HepG2 (cell line): ENCODE results near the gene KAT7. TPM values are rescaled to one million over a fixed set of nuclear protein-coding genes. Genes with fewer than 3 reads are reported as not detected.

Experiments
- ATAD3A ChIP-seq: sonication (generic); formaldehyde crosslinking; IDR thresholded peaks from 2 replicates; pipeline ENCODE4 v1.4.0; 2020; ENCODE audit warnings: missing genetic modification reagents
- GTF3A ChIP-seq: sonication (generic); formaldehyde crosslinking; conservative IDR thresholded peaks from 2 replicates; pipeline ENCODE4 v1.4.0; 2020; ENCODE audit warnings: mild to moderate bottlenecking, missing genetic modification reagents
- HNF4A ChIP-seq: sonication (generic); formaldehyde crosslinking; IDR thresholded peaks from 2 replicates; pipeline ENCODE4 v1.4.0; 2020; ENCODE audit warnings: missing genetic modification reagents
- MED8 ChIP-seq: sonication (generic); formaldehyde crosslinking; IDR thresholded peaks from 2 replicates; pipeline ENCODE4 v1.8.1; 2023; ENCODE audit warnings: mild to moderate bottlenecking, missing genetic modification reagents; ENCODE audit not compliant: insufficient replicate concordance
- MTF1 ChIP-seq: sonication (generic); formaldehyde crosslinking; IDR thresholded peaks from 2 replicates; pipeline ENCODE4 v1.5.0; 2020; ENCODE audit warnings: missing genetic modification reagents
- NKX3-1 ChIP-seq: sonication (generic); formaldehyde crosslinking; IDR thresholded peaks from 2 replicates; pipeline ENCODE4 v1.5.0; 2020; ENCODE audit warnings: missing genetic modification reagents
- NRL ChIP-seq: sonication (generic); formaldehyde crosslinking; IDR thresholded peaks from 2 replicates; pipeline ENCODE4 v1.5.0; 2020; ENCODE audit warnings: missing genetic modification reagents, mild to moderate bottlenecking, moderate library complexity, borderline replicate concordance
- PAWR ChIP-seq: sonication (generic); formaldehyde crosslinking; IDR thresholded peaks from 2 replicates; pipeline ENCODE4 v1.4.0; 2020; ENCODE audit warnings: missing genetic modification reagents, mild to moderate bottlenecking, borderline replicate concordance
- TCF12 ChIP-seq, 2 experiments: fragments of 450-650 bp in 1 of 2; sonication (generic) in 1 of 2; formaldehyde crosslinking in 1 of 2; IDR thresholded peaks; 2 replicates each; pipeline versions ENCODE4 v1.6.1 to v1.8.0; 2017 to 2022; ENCODE audit warnings: antibody characterized with exemption in 1 of 2, mild to moderate bottlenecking in 1 of 2, missing genetic modification reagents in 1 of 2, moderate library complexity in 1 of 2
- TMF1 ChIP-seq: sonication (generic); formaldehyde crosslinking; IDR thresholded peaks from 2 replicates; pipeline ENCODE4 v1.8.1; 2022; ENCODE audit warnings: low read depth, missing genetic modification reagents
- ZFX ChIP-seq: sonication (generic); formaldehyde crosslinking; IDR thresholded peaks from 2 replicates; pipeline ENCODE4 v1.4.0; 2020; ENCODE audit warnings: mild to moderate bottlenecking, low read depth, missing genetic modification reagents, moderate library complexity
- ZNF101 ChIP-seq: sonication (generic); formaldehyde crosslinking; IDR thresholded peaks from 2 replicates; pipeline ENCODE4 v1.4.0; 2020; ENCODE audit warnings: mild to moderate bottlenecking, low read depth, missing genetic modification reagents, borderline replicate concordance
- ZNF75D ChIP-seq: sonication (generic); formaldehyde crosslinking; IDR thresholded peaks from 2 replicates; pipeline ENCODE4 v1.8.1; 2023; ENCODE audit warnings: missing genetic modification reagents, mild to moderate bottlenecking, borderline replicate concordance
- polyA plus RNA-seq, 8 experiments: library from polyadenylated mRNA; depleted of rRNA in 3 of 8; stranded (reverse) in 7 of 8; unstranded in 1 of 8; fragments of >200 nt; fragmentation: Illumina TruSeq in 4 of 8; extraction: Trizol in 4 of 8; gene quantifications; 2 replicates each; pipeline versions ENCODE4 v1.2.1 to v1.2.3, GENCODE V29; 2011 to 2016; ENCODE audit warnings: low read depth in 4 of 8, missing spikeins in 1 of 8, mixed read lengths in 1 of 8; ENCODE audit not compliant: insufficient read depth in 1 of 8
- total RNA-seq, 5 experiments: library from RNA; depleted of rRNA; stranded (reverse); fragments of >200 nt; fragmentation: Illumina TruSeq; extraction: Trizol; gene quantifications; 2 replicates each; pipeline ENCODE4 v1.2.3, GENCODE V29; 2016; ENCODE audit warnings: low read depth in 1 of 5
- TF ChIP-seq, protein P1 (sequence below): sonication (generic); formaldehyde crosslinking; conservative IDR thresholded peaks from 2 replicates; pipeline ENCODE4 v1.4.0; 2020; ENCODE audit warnings: missing genetic modification reagents
- TF ChIP-seq, protein P2 (sequence below): sonication (generic); formaldehyde crosslinking; IDR thresholded peaks from 2 replicates; pipeline ENCODE4 v1.4.0; 2020; ENCODE audit warnings: missing genetic modification reagents, borderline replicate concordance
- TF ChIP-seq, protein P3 (sequence below): sonication (generic); formaldehyde crosslinking; IDR thresholded peaks from 2 replicates; pipeline ENCODE4 v1.8.1; 2023; ENCODE audit warnings: missing genetic modification reagents, inconsistent platforms, borderline replicate concordance
- TF ChIP-seq, protein P4 (sequence below): sonication (generic); formaldehyde crosslinking; IDR thresholded peaks from 2 replicates; pipeline ENCODE4 v1.5.1; 2020; ENCODE audit warnings: mild to moderate bottlenecking, missing genetic modification reagents, borderline replicate concordance
- TF ChIP-seq, protein P5 (sequence below): IDR thresholded peaks from 2 replicates; pipeline ENCODE4 v1.6.1; 2016; ENCODE audit warnings: missing genetic modification reagents, missing compliant biosample characterization
- TF ChIP-seq, protein P6 (sequence below): IDR thresholded peaks from 2 replicates; pipeline ENCODE4 v1.6.1; 2016
- TF ChIP-seq, protein P7 (sequence below): sonication (generic); formaldehyde crosslinking; IDR thresholded peaks from 2 replicates; pipeline ENCODE4 v1.4.0; 2020; ENCODE audit warnings: mild to moderate bottlenecking, missing genetic modification reagents

KAT7 gene
- total and polyA plus RNA-seq, 2 of the 13 experiments (the other 11 are each of a cell fraction or from before 2014, with no cell fraction given) = 21.2 to 39.2 TPM

DNA sequence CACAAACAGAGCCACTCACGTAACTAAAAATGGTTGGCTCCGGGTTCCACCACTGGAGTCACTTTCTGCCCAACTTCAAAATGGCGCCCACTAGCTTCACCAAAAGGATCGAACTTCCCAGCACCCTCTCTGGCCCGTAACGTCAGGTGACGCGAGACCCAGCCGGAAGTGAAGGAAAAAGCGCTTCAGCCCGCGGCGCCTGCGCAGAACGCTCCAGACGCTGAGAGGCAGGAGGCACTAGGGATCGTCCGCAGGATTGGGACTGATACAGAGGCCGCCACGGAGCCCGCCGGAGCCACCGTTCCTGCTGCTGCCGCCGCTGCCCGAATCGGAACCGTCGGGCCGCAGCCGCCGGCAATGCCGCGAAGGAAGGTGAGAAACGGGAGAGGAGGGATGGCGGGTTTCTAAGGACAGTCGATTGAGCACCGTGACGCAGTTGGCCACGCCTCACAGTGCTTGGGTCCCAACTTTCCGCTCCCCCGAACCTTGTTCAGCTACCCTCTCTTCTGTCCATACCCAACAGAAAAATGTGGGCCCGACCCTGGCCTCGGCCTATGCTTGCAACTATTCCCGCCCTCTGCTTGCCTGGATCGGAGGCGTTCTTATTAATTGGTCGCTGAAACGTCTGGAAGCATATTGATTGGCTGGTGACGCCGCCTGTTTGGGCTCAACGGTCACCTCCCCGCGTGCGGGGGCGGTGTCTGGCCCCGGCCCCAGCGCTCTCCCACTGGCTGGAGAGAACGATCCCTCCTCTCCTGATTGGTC is at the start of gene KAT7 (continued):
- TF ChIP-seq TMF1 (CRISPR knock-in tag) (no peak), HNF4A (CRISPR knock-in tag) (peak; percentile 44; the same call in 1 of the 2 replicates), ATAD3A (CRISPR knock-in tag) (no peak), ZNF101 (CRISPR knock-in tag) (no peak), ZFX (CRISPR knock-in tag) (peak; percentile 99), NRL (CRISPR knock-in tag) (peak; percentile 97), GTF3A (CRISPR knock-in tag) (0 out of 2 replicates have a peak, but pooled peaks have one; percentile 50), TCF12 (IDR thresholded peaks at IDR 0.05) (no peak), TCF12 (CRISPR knock-in tag; IDR thresholded peaks at IDR 0.05) (no peak; the same call in 1 of the 2 replicates), NKX3-1 (CRISPR knock-in tag) (no peak; the same call in 1 of the 2 replicates), MTF1 (CRISPR knock-in tag) (peak; percentile 55; the same call in 1 of the 2 replicates), PAWR (no peak), ZNF75D (CRISPR knock-in tag) (no peak), MED8 (CRISPR knock-in tag) (no peak)
- TF ChIP-seq, protein P1, sequence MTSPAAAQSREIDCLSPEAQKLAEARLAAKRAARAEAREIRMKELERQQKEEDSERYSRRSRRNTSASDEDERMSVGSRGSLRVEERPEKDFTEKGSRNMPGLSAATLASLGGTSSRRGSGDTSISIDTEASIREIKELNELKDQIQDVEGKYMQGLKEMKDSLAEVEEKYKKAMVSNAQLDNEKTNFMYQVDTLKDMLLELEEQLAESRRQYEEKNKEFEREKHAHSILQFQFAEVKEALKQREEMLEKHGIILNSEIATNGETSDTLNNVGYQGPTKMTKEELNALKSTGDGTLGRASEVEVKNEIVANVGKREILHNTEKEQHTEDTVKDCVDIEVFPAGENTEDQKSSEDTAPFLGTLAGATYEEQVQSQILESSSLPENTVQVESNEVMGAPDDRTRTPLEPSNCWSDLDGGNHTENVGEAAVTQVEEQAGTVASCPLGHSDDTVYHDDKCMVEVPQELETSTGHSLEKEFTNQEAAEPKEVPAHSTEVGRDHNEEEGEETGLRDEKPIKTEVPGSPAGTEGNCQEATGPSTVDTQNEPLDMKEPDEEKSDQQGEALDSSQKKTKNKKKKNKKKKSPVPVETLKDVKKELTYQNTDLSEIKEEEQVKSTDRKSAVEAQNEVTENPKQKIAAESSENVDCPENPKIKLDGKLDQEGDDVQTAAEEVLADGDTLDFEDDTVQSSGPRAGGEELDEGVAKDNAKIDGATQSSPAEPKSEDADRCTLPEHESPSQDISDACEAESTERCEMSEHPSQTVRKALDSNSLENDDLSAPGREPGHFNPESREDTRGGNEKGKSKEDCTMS (CRISPR knock-in tag) = no peak
- TF ChIP-seq, protein P2, sequence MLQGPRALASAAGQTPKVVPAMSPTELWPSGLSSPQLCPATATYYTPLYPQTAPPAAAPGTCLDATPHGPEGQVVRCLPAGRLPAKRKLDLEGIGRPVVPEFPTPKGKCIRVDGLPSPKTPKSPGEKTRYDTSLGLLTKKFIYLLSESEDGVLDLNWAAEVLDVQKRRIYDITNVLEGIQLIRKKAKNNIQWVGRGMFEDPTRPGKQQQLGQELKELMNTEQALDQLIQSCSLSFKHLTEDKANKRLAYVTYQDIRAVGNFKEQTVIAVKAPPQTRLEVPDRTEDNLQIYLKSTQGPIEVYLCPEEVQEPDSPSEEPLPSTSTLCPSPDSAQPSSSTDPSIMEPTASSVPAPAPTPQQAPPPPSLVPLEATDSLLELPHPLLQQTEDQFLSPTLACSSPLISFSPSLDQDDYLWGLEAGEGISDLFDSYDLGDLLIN (CRISPR knock-in tag) = peak; percentile 84; the same call in 1 of the 2 replicates
- TF ChIP-seq, protein P3, sequence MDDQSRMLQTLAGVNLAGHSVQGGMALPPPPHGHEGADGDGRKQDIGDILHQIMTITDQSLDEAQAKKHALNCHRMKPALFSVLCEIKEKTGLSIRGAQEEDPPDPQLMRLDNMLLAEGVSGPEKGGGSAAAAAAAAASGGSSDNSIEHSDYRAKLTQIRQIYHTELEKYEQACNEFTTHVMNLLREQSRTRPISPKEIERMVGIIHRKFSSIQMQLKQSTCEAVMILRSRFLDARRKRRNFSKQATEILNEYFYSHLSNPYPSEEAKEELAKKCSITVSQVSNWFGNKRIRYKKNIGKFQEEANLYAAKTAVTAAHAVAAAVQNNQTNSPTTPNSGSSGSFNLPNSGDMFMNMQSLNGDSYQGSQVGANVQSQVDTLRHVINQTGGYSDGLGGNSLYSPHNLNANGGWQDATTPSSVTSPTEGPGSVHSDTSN = peak; percentile 75; the same call in 1 of the 2 replicates
- TF ChIP-seq, protein P4, sequence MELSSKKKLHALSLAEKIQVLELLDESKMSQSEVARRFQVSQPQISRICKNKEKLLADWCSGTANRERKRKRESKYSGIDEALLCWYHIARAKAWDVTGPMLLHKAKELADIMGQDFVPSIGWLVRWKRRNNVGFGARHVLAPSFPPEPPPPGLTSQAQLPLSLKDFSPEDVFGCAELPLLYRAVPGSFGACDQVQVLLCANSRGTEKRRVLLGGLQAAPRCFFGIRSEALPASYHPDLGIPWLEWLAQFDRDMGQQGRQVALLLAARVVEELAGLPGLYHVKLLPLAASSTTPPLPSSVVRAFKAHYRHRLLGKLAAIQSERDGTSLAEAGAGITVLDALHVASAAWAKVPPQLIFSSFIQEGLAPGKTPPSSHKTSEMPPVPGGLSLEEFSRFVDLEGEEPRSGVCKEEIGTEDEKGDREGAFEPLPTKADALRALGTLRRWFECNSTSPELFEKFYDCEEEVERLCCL (CRISPR knock-in tag) = peak; percentile 79; the same call in 1 of the 2 replicates
- TF ChIP-seq, protein P5, sequence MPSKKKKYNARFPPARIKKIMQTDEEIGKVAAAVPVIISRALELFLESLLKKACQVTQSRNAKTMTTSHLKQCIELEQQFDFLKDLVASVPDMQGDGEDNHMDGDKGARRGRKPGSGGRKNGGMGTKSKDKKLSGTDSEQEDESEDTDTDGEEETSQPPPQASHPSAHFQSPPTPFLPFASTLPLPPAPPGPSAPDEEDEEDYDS (CRISPR knock-in tag) = peak; percentile 92
- TF ChIP-seq, protein P6, sequence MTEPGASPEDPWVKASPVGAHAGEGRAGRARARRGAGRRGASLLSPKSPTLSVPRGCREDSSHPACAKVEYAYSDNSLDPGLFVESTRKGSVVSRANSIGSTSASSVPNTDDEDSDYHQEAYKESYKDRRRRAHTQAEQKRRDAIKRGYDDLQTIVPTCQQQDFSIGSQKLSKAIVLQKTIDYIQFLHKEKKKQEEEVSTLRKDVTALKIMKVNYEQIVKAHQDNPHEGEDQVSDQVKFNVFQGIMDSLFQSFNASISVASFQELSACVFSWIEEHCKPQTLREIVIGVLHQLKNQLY (CRISPR knock-in tag) = peak; percentile 77
- TF ChIP-seq, protein P7, sequence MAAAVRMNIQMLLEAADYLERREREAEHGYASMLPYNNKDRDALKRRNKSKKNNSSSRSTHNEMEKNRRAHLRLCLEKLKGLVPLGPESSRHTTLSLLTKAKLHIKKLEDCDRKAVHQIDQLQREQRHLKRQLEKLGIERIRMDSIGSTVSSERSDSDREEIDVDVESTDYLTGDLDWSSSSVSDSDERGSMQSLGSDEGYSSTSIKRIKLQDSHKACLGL (CRISPR knock-in tag) = peak; percentile 73
